ENCODE results near the gene ACBD4. TPM values are rescaled to one million over a fixed set of nuclear protein-coding genes. Genes with fewer than 3 reads are reported as not detected.
A peak's percentile ranks its signal among the peaks of the same experiment; 100 is the strongest.

ACBD4 gene
- total and polyA plus RNA-seq, 10 of the 15 experiments (the other 5 are each of a cell fraction or from before 2014, with no cell fraction given), result 0.20 to 13.8 (median 6.9) TPM

GRCh38 chr17:45108595-45109521 is 26.6 kb upstream of the ACBD4 start:
- Histone ChIP-seq H3K36me3 (ENCODE audit: control insufficient read depth in 2 of 2, insufficient read depth in 2 of 2, low read length in 1 of 2) (peaks cover 34 to 38% of the 10 kb centered on the region in 2 experiments), H3K79me2 (ENCODE audit: control insufficient read depth, insufficient read depth, low read length) (no peaks in the 10 kb centered on the region), H2AFZ (ENCODE audit: control insufficient read depth, low read depth, low read length) (no peak overlapping the region), H3K27ac (ENCODE audit: control insufficient read depth, insufficient read depth) (no peak overlapping the region), H3K4me3 (no peak overlapping the region), H3K27me3 (replicated peaks in 1 of 2; ENCODE audit: control insufficient read depth in 2 of 2, insufficient read depth in 2 of 2, low read length in 1 of 2) (no peaks in the 10 kb centered on the region), H4K20me1 (ENCODE audit: control insufficient read depth, insufficient read depth) (peaks cover 3% of the 10 kb centered on the region; the same call in 1 of the 2 replicates), H3K4me2 (ENCODE audit: control insufficient read depth, insufficient read depth) (no peak overlapping the region), H3K9ac (ENCODE audit: control insufficient read depth, insufficient read depth, low read length) (no peak overlapping the region), H3K9me3 (replicated peaks; ENCODE audit: control insufficient read depth, insufficient read depth, low read length) (no peaks in the 10 kb centered on the region), H3K4me1 (ENCODE audit: control insufficient read depth, insufficient read depth, low read length) (peaks cover 11% of the 10 kb centered on the region; the same call in 1 of the 2 replicates)
- RAD21 ChIA-PET (ENCODE audit: unreplicated experiment), result interaction anchor here (0.6 kb wide), 1 partner anchor 333 kb away, joined by 3 read pairs; no protein-coding TSS in a partner anchor
- no TSS peak for BruUV-seq (replicated peaks)
- SMC1A ChIA-PET (ENCODE audit: uncharacterized antibody, unreplicated experiment), result interaction anchor here (0.9 to 1.0 kb wide), 2 partner anchors 188 to 191 kb away, joined by 3 to 4 read pairs; no protein-coding TSS in a partner anchor
- in situ Hi-C loops (cut with MboI), result loop anchor here (10.0 kb wide), 1 partner anchor 184 kb away; no protein-coding TSS in a partner anchor
- intact Hi-C loops (cut with micrococcal nuclease; ENCODE audit: unreplicated experiment), result no loop called here
- POLR2A ChIA-PET, result interaction anchor here (0.5 to 1.2 kb wide), 2 partner anchors 9 to 20 kb away, joined by 4 to 5 read pairs; no protein-coding TSS in a partner anchor
- WGBS (ENCODE audit: insufficient coverage, insufficient replicate concordance, low lambda C conversion rate, missing lambda C conversion rate), result 80% methylated on average over 12 of the region's 12 CpGs
- TF ChIP-seq SMARCA5 (IDR thresholded peaks at IDR 0.05) (no peak), BCLAF1 (IDR thresholded peaks at IDR 0.05) (no peak), POLR2A (IDR thresholded peaks at IDR 0.05; ENCODE audit: low read depth, low read length) (0 out of 2 replicates have a peak, but pooled peaks have one; percentile 27)
- ATAC-seq (no peak), FAIRE-seq (no peak), DNase-seq (ENCODE audit: low read depth, low spot score) (no peak)
- CTCF ChIA-PET, result interaction anchor here (0.9 to 2.6 kb wide), 3 partner anchors 10 to 26 kb away, joined by 3 to 10 read pairs (median 7); partner anchors contain the start of gene ACBD4

Data from GM12878 (cell line).